ENCODE measurements around the gene DNAJC3.
"Not testable (repeated sequence)": the region's sequence is repeated elsewhere in the genome, so short reads cannot be mapped to it uniquely, and the experiment has no call there.

DNAJC3 gene

GRCh38 chr13:95644601-95645052, 32.3 kb upstream of the DNAJC3 start, which contains the start of gene DZIP1:
TSS of gene DZIP1 (minus strand) at chr13:95644706. CDS start at chr13:95642029, 2,677 bp downstream.
- H3K27ac ChIP-seq (ENCODE audit: low read length): no peak within 1 kb of the TSS
- H3K9ac ChIP-seq (ENCODE audit: low read depth, low read length): peak within 1 kb of the TSS; percentile 79
- peak within 1 kb of the TSS; percentile 92 for H3K4me3 ChIP-seq (ENCODE audit: low read length)
- no peaks in the 10 kb centered on the region for H3K9me3 ChIP-seq (ENCODE audit: insufficient read depth, low read depth, low read length)
- peaks cover 11% of the 10 kb centered on the region for H3K4me1 ChIP-seq (ENCODE audit: insufficient read depth, low read length)
- H3K27me3 ChIP-seq (ENCODE audit: insufficient read depth, low read length): peaks cover 16% of the 10 kb centered on the region; the same call in 1 of the 2 replicates
- H3K36me3 ChIP-seq (ENCODE audit: insufficient read depth, low read depth, low read length): peaks cover 13% of the 10 kb centered on the region; the same call in 1 of the 2 replicates

GRCh38 chr13:95647321-95647720, 29.6 kb upstream of the DNAJC3 start:
- H3K27me3 ChIP-seq (ENCODE audit: insufficient read depth, low read length): peaks cover 14% of the 10 kb centered on the region; the same call in 1 of the 2 replicates
- H3K27ac ChIP-seq (ENCODE audit: low read length): no peak overlapping the region
- H3K36me3 ChIP-seq (ENCODE audit: insufficient read depth, low read depth, low read length): no peaks in the 10 kb centered on the region
- peaks cover 9% of the 10 kb centered on the region; the same call in 1 of the 2 replicates for H3K9me3 ChIP-seq (ENCODE audit: insufficient read depth, low read depth, low read length)
- no peak overlapping the region for H3K4me3 ChIP-seq (ENCODE audit: low read length)
- H3K9ac ChIP-seq (ENCODE audit: low read depth, low read length): no peak overlapping the region
- peaks cover 11% of the 10 kb centered on the region for H3K4me1 ChIP-seq (ENCODE audit: insufficient read depth, low read length)

DNA sequence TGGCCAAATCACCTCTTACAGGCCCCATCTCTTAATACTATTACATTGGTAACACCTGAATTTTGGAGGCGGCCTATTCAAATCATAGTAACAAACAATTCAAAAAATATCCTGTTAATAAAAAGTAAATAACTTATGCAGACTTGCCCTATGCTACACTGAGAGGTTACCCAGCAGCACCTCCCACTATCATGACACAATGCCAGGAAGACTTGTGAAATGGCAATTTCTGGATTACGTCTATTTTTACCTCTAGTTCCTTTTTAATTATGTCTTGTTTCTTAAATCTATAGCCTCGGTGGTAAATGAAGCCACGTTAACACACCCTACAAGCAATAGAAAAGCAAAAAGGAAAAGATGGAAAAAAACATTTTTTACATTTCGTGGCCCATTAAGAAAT, 26.2 kb upstream of the DNAJC3 start:
- Histone ChIP-seq H3K27ac (ENCODE audit: low read length) (no peak overlapping the region), H3K4me3 (ENCODE audit: low read length) (no peak overlapping the region), H3K36me3 (ENCODE audit: insufficient read depth, low read depth, low read length) (no peaks in the 10 kb centered on the region), H3K9me3 (ENCODE audit: insufficient read depth, low read depth, low read length) (peaks cover 9% of the 10 kb centered on the region), H3K9ac (ENCODE audit: low read depth, low read length) (no peak overlapping the region), H3K27me3 (ENCODE audit: insufficient read depth, low read length) (no peaks in the 10 kb centered on the region), H3K4me1 (ENCODE audit: insufficient read depth, low read length) (peaks cover 3% of the 10 kb centered on the region; the same call in 1 of the 2 replicates)

GRCh38 chr13:95652244-95652764, 24.6 kb upstream of the DNAJC3 start:
- no peak overlapping the region for H3K4me3 ChIP-seq (ENCODE audit: low read length)
- no peaks in the 10 kb centered on the region for H3K36me3 ChIP-seq (ENCODE audit: insufficient read depth, low read depth, low read length)
- H3K27me3 ChIP-seq (ENCODE audit: insufficient read depth, low read length): no peaks in the 10 kb centered on the region
- peaks cover 9% of the 10 kb centered on the region for H3K9me3 ChIP-seq (ENCODE audit: insufficient read depth, low read depth, low read length)
- peaks cover 3% of the 10 kb centered on the region; the same call in 1 of the 2 replicates for H3K4me1 ChIP-seq (ENCODE audit: insufficient read depth, low read length)
- no peak overlapping the region for H3K9ac ChIP-seq (ENCODE audit: low read depth, low read length)
- H3K27ac ChIP-seq (ENCODE audit: low read length): no peak overlapping the region

DNA sequence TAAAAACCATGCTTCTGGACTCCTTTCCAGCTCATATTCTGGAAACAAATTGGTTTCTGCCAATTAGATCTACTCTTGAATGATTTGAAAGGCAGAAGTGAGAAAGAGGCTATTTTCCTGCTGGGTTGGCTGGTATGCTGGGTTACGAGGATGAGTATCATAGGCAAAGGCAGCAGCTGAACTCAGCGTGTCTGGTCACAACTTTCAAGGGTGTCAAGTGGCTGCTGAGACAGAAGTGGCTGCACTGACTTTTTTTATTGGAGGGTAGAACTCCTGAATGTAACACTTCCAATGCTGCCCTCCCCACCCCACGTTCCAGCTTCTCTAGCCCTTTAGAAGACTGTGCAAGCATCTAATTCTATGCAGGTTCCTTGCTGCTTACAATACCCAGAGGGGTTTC, 24.1 kb upstream of the DNAJC3 start:
- no peak overlapping the region for H3K4me3 ChIP-seq (ENCODE audit: low read length)
- H3K9me3 ChIP-seq (ENCODE audit: insufficient read depth, low read depth, low read length): peaks cover 9% of the 10 kb centered on the region
- no peak overlapping the region for H3K9ac ChIP-seq (ENCODE audit: low read depth, low read length)
- H3K36me3 ChIP-seq (ENCODE audit: insufficient read depth, low read depth, low read length): no peaks in the 10 kb centered on the region
- H3K4me1 ChIP-seq (ENCODE audit: insufficient read depth, low read length): peaks cover 3% of the 10 kb centered on the region; the same call in 1 of the 2 replicates
- no peak overlapping the region for H3K27ac ChIP-seq (ENCODE audit: low read length)
- H3K27me3 ChIP-seq (ENCODE audit: insufficient read depth, low read length): no peaks in the 10 kb centered on the region

DNA sequence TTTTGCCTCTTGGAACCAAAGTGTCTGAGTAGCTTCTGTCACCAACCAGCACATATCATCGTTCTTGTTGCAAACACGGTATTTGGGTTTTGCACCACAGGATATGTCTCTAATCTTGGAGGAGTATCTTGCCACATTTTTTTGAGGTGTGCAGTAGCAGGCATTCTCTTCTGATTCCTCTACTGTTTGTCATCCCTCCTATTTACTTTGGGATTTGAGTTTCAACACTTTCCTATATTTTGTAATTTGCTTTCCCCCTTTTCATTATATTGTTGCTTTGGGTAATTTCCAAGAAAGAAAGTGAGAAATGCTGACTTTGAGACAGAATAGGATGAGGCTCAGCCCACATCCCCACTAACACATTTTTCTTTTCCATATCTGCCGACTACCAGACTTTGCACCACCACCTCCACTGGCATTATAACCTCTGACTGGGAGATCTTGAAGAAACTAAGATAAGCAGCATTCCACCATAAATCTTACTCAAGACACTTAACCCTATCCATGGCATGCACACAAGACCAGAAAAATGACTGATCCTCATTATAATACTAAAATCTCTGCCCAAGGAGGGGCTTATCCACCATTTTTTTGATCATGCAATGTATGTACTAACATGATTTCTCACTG, 20.4 kb upstream of the DNAJC3 start:
- peaks cover 3% of the 10 kb centered on the region; the same call in 1 of the 2 replicates for H3K4me1 ChIP-seq (ENCODE audit: insufficient read depth, low read length)
- H3K27ac ChIP-seq (ENCODE audit: low read length): no peak overlapping the region
- no peak overlapping the region for H3K4me3 ChIP-seq (ENCODE audit: low read length)
- H3K36me3 ChIP-seq (ENCODE audit: insufficient read depth, low read depth, low read length): no peaks in the 10 kb centered on the region
- no peak overlapping the region for H3K9ac ChIP-seq (ENCODE audit: low read depth, low read length)
- H3K27me3 ChIP-seq (ENCODE audit: insufficient read depth, low read length): no peaks in the 10 kb centered on the region
- peaks cover 3% of the 10 kb centered on the region for H3K9me3 ChIP-seq (ENCODE audit: insufficient read depth, low read depth, low read length)

- Histone ChIP-seq H3K36me3 (ENCODE audit: insufficient read depth, low read depth, low read length) (no peaks in the 10 kb centered on the region), H3K9me3 (ENCODE audit: insufficient read depth, low read depth, low read length) (no peaks in the 10 kb centered on the region), H3K4me3 (ENCODE audit: low read length) (no peak overlapping the region), H3K27me3 (ENCODE audit: insufficient read depth, low read length) (no peaks in the 10 kb centered on the region), H3K27ac (ENCODE audit: low read length) (no peak overlapping the region), H3K9ac (ENCODE audit: low read depth, low read length) (no peak overlapping the region), H3K4me1 (ENCODE audit: insufficient read depth, low read length) (no peaks in the 10 kb centered on the region)
Measured at GRCh38 chr13:95659500-95659899, 17.4 kb upstream of the DNAJC3 start.

DNA sequence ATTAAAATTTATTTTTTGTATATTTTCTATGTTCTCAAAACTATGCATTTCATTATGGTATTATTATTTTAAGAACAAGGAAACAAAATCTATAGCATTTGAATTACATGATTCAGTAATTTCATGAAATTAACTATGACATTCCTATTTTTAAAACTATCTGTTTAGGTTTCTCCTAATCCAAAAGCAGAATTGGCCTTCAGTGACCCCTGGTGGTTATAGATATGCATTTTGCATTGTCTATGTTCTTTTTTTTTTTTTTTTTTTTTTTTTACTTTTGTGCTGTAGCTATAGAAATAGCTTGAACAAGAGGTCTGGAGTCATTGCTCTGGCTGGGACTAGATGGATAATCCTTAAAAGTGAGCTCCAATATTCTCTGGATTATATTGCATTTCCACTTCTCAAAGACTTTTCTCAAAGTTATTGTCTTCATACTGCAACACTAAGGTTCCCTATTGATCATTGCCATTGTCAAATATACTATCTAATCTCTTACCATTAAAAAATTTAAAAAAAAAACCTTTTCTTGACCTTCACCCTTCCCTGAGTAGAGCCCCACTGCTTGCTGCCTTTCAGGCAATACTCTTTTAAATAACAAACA, 15.9 kb upstream of the DNAJC3 start:
- no peaks in the 10 kb centered on the region for H3K4me1 ChIP-seq (ENCODE audit: insufficient read depth, low read length)
- peaks cover 10% of the 10 kb centered on the region; the same call in 1 of the 2 replicates for H3K9me3 ChIP-seq (ENCODE audit: insufficient read depth, low read depth, low read length)
- no peak overlapping the region for H3K9ac ChIP-seq (ENCODE audit: low read depth, low read length)
- no peak overlapping the region for H3K27ac ChIP-seq (ENCODE audit: low read length)
- H3K4me3 ChIP-seq (ENCODE audit: low read length): no peak overlapping the region
- H3K36me3 ChIP-seq (ENCODE audit: insufficient read depth, low read depth, low read length): no peaks in the 10 kb centered on the region
- no peaks in the 10 kb centered on the region for H3K27me3 ChIP-seq (ENCODE audit: insufficient read depth, low read length)

- not testable (repeated sequence) for H3K27me3 ChIP-seq (ENCODE audit: insufficient read depth, low read length); H3K27ac ChIP-seq (ENCODE audit: low read length); H3K4me1 ChIP-seq (ENCODE audit: insufficient read depth, low read length); H3K36me3 ChIP-seq (ENCODE audit: insufficient read depth, low read depth, low read length); H3K9ac ChIP-seq (ENCODE audit: low read depth, low read length); H3K4me3 ChIP-seq (ENCODE audit: low read length)
- H3K9me3 ChIP-seq (ENCODE audit: insufficient read depth, low read depth, low read length): peaks cover 50% of the 10 kb centered on the region
Measured at GRCh38 chr13:95667235-95667634, 9.7 kb upstream of the DNAJC3 start.

DNA sequence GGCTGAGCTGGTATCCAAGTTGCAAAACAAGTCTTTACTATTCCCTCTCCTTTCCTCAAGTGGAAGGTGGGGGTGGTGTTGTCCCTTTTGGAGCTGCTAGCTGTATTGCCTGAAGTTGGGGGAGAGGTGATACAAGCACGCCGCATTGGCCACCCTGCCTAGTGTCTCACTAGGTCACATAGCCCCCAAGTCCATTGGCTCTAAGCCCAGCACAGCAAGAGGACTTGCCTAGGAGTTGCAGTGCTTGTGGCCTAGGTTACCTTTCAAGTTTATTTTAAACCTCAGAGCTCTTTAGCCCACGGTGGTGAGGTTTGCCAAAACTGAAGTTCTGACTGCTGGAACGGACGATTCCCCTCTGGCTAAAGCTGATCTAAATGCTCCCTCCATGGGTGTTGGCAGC, 5.3 kb upstream of the DNAJC3 start:
- H3K36me3 ChIP-seq (ENCODE audit: insufficient read depth, low read depth, low read length): no peaks in the 10 kb centered on the region
- H3K4me3 ChIP-seq (ENCODE audit: low read length): no peak overlapping the region
- H3K27ac ChIP-seq (ENCODE audit: low read length): no peak overlapping the region
- H3K4me1 ChIP-seq (ENCODE audit: insufficient read depth, low read length): peaks cover 6% of the 10 kb centered on the region; the same call in 1 of the 2 replicates
- H3K9ac ChIP-seq (ENCODE audit: low read depth, low read length): no peak overlapping the region
- no peaks in the 10 kb centered on the region for H3K27me3 ChIP-seq (ENCODE audit: insufficient read depth, low read length)
- H3K9me3 ChIP-seq (ENCODE audit: insufficient read depth, low read depth, low read length): peaks cover 35% of the 10 kb centered on the region

- Histone ChIP-seq H3K4me3 (ENCODE audit: low read length) (peak overlapping the region; percentile 86), H3K36me3 (ENCODE audit: insufficient read depth, low read depth, low read length) (no peaks in the 10 kb centered on the region), H3K9ac (ENCODE audit: low read depth, low read length) (peak overlapping the region; percentile 86; the same call in 1 of the 2 replicates), H3K27me3 (ENCODE audit: insufficient read depth, low read length) (peaks cover 8% of the 10 kb centered on the region; the same call in 1 of the 2 replicates), H3K4me1 (ENCODE audit: insufficient read depth, low read length) (peaks cover 9% of the 10 kb centered on the region; the same call in 1 of the 2 replicates), H3K9me3 (ENCODE audit: insufficient read depth, low read depth, low read length) (no peaks in the 10 kb centered on the region; the same call in 1 of the 2 replicates), H3K27ac (ENCODE audit: low read length) (no peak overlapping the region)
Measured at GRCh38 chr13:95676105-95676761, 706 bp upstream of the DNAJC3 start.

Measured in iPS-20b (cell line).